ENCODE results near the gene PTPN1.
"Not testable (repeated sequence)": the region's sequence is repeated elsewhere in the genome, so short reads cannot be mapped to it uniquely, and the experiment has no call there.

Gene PTPN1

DNA sequence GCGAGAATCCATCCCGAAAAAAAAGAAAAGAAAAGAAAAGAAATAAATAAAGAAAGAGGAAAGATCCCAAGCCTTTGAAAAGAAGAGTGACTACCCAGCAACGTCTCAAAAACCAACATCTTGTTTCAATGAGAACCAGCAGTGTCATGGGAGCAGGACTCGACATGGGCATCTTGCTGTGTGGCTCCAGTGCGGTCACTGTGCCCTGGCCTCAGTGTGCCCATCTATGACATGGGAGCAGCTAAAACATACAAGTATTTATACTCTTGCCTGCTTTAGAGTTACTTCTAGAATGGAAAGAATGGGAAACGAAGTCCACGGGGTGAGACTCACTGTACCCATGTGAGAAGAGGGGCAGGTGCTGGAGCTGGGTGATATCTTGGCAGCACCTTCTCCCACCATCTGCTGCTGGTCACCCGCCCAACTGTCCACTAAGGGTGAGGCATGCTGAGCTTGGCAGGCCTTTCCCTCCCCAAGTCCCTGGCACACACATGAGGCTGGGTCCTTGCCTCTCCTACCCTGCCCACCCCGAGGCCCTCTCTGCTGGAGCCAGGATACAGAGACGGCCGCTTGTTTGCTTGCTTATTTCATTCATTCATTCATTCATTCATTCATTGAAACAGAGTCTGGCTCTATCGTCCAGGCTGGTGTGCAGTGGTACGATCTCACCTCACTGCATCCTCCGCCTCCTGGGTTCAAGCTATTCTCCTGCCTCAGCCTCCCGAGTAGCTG, 103.4 kb downstream of the PTPN1 start:
- no peak for DNase-seq

DNA sequence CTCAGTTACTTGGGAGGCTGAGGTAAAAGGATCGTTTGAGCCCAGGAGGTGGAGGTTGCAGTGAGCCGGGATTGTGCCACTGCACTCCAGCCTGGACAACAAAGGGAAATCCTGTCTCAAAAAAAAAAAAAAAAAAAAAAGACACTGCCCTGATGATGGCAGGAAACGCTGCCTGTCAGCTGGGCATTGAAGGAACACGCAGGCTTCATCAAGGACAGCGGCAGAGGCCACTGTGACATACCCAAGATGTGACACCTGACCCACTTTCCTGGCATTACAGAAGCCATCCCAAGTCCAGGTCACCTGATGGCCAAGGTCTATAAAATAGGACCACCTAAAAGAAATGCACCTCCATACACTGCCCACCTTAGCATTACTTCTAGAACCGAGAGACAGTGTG, 105.2 kb downstream of the PTPN1 start:
- no peak for DNase-seq

DNA sequence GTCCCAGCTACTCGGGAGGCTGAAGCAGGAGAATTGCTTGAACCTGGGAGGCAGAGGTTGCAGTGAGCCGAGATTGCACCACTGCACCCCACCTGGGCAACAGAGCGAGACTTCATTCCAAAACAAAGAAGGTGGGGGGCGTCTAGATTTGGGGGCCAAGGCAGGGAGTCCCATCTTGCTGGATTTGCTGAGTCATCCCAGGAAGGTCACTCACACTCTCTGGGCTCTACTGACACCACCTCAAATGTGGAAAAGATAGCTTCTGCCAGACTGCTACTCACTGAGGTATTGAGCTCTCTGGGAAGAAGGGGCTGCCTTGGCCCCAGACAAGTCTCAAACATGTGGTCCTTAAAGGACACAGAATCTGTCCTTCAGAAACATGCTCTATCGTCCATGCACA, 106.8 kb downstream of the PTPN1 start:
- DNase-seq, result no peak

DNA sequence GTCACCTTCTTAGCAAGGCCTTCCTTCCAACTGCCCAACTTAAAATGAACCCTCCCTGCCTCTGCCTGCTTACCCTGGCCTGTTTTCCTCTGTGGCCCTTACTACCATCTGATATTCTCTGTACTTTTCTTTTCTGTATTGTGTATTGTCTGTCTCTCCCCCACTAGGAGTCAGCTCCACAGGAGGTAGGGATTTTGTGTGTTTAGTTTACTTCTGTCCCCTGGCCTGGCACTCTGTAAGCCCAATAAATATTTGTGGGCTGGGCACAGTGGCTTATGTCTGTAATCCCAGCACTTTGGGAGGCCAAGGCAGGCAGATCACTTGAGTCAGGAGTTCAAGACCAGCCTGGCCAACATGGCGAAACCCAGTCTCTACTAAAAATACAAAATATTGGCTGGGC, 108.4 kb downstream of the PTPN1 start:
- DNase-seq, result no peak

DNA sequence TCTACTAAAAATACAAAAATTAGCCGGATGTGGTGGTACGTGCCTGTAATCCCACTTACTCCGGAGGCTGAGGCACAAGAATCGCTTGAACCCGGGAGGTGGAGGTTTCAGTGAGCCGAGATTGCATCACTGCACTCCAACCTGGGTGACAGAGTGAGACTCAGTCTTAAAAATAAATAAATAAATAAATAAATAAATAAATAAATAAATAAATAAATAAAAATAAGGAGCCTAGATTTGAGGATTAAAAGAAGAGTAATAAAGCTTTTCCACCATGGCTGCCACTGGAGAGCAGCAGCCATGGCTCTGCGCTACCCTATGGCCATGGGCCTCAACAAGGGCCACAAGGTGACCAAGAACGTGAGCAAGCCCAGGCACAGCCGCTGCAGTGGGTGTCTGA, 110.3 kb downstream of the PTPN1 start:
- DNase-seq, result not testable (repeated sequence)

DNA sequence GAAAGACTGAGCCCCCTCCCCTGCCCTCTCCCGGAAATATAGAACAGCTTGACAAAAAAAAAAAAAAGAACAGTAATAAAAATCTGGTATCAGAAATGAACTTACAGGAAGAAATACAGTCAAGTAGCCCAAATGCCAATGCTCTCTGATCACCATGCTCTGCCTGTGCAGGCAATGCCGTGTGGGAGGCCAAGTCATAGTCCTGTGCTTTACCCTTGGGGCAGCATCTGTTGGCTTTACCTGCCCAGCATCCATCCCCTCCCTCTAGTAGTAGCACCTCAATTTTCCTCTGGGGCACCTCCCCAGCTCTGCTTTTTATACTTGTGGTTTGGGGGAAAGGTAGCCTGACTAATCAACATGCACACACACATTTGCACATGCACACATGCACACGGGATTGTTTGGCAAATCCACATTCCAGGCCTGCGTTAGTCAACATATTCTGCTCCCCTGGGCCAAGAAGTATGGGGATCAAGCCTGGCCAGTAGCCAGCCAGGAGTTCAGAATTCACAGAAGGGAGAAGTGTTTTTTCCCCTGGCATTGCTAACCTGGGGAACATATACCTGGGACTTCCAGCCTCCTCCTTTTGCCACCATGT, 111.0 kb downstream of the PTPN1 start:
- DNase-seq, result no peak

DNA sequence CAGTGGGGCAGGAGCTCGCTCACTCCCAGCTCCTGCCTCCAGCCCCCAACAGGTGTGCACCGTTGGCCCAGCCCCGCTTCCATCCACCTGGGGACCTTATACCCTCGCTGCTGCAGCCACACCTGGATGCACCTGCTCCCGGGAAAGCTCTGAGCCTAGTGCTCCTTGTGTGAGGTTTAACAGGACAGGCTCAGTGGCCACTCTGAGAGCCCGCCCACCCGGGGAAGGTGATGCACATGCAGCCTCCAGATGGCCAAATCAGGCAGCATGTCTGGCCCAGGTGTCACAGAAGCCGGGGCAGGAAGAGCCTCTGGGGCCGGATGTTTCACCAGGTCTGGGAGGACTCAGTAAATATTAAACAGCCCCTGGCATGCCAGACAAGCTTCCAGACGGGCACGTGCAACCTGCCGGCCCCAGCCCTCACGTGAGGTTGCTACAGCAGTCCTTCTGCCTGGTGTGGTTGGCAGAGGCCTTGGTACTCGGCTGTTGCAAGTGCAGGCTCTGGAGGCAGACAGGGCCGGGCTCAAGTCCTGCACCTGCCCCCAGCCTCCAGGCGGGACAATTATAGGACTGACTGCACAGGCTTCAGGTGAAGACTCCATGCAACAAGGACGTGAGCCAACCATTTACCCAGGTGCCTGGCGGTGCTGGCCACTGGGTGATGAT, 114.3 kb downstream of the PTPN1 start:
- no peak for DNase-seq

DNA sequence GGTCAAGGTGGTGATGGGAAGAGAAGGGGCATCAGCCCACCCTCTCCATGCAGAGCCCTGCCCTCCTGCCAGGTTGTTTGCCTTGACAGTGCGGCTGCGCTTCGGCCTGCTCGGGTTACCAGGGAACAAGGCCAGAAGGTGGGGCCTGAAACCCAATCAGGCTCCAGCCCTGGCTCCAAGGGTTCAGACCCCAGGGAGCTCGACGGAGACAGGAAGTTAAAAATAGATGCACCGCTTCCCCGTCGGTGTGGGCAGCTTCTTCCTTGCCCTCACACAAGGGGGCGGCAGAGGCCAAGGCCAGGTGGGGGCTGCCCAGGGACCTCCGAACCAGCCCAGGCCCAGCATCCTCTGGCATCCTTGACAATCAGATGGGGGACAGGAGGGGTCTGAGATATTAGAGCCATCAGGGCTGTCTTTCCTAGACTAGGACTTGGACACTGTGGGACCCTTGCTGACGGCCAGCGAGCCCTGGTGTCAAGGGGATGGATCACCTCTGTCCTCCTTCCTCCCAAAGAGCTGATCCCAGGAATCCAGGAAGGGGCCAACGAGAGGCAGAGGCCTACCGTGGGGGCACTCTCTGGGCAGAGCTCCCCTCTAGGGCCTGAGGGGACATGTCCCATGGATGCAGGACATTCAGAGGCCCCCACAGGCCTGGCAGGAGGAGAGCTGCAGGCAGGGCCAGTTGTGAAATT, 115.9 kb downstream of the PTPN1 start:
- peak in 1 of 5 experiments; percentile 15 for DNase-seq

DNA sequence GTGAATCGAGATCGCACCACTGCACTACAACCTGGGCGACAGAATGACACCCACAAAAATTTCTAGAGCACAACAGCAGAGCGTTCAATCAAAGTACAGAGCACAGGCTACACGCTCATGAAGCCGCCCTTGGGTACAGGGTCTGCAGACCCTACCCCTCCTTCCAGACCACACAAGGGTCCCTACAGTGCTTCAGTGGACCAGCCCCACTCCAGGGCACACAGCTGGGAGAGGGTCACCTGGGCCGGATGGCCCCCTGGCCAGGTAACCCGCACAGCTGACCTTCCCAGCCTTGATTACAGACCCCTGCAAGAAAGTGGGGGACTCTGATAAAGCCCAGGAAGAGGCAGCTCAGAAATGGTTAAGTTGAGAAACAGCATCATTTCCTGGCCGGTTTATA, 117.6 kb downstream of the PTPN1 start:
- no peak for DNase-seq

DNA sequence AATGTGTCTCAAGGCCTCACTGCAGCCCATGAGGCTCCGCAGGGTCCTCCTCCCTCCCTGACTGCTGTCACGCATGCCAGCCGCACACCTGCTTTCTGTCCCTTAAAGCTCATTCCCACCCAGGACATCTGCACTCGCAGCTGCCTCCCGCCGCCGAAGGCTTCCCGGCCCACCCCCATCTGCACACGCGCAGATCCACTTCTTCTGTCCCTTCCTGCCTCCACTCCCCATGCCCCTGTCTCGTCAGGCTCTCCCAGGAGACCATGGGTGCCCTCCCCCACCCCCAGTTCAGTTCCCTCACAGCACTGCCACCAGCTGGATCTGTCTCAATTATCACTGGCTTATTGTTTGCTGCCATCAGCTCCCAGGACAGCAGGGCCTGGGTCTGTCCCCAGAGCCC, 118.1 kb downstream of the PTPN1 start:
- DNase-seq, result no peak

DNA sequence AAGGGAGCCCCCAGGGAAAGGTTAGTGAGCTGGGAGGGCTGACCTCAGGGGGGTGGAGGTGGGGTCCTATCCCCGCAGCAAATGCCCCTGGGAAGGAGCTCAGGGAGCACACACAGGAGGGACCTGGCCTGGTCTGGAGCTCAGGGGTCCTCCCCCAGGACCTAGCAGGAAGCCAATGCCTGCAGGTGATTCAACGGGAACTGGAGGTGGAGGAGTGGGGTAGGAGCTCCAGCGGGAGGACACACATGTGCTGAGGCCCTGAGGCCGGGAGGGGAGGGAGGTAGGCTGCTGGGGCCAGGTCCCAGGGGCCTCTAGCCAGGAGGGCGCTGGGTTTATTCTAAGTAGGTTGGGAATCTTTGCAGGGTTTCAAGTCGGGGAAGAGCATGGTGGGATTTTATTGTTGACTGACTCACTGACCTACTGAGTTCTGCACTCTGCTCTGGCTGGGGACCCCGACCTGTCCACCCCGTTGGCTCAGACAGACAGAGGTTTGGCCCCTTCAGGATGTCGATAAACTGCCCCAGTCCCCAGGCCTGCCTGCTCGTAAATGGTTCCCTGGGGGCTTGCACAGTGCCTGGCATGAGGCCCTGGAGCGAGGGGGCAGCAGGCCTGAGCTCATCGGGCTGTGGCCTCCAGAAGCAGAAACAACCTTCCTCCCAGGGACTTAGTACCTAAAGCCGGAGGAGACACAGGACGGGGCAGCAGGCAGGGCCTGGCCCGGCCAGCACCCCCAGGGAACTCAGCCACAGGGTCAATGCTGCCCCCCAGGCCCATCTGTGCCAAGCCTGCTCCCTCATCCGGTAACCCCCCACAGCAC, 118.9 kb downstream of the PTPN1 start:
- no peak for DNase-seq

DNA sequence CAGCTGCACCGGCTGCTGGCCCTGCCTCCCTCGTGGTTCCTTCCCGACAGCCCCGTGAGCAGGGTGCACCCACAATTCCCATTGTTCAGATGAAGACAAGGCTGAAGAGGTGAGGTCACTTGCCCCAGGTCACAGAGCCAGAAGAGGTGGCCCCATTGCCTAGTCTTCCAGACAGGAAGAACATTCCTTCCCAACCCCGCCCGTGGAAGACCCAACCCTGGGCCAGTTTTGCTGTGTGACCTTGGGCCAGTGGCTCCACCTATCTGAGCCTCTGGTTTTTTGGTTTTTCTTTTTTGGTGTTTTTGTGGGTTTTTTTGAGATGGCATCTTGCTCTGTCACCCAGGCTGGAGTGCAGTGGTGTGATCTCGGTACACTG, 119.5 kb downstream of the PTPN1 start:
- DNase-seq, result no peak

DNA sequence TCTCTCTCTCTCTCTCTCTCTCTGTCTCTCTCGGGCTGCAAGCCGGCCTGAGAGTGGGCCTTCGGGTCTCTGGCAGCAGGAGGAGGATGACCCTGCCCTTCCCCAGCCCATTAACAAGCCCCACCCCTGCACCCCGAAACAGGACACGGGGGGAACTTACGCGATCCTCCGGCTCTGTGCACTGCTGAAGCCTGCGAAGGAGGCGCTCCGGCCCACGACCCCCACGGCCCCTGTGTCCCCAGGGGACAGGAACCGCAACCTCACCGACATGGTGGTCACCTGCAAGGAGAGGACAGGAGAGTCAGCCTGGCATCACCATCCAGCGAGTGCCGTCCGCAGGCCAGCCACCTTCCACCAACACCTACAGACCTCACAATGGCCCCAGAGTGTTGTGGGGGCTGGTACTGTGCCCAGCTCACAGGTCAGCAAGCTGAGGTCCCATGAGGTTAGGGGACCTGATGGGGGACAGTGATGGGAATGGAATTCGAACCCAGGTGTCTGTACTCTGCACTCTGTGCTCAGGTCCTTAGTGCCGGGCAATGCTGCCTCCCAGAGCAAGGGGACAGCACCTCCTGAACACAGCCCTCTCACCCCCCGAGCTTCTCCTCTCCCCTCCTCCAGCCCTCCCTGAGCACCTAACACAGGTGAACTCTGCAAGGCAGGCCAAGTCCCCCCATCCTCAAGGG, 120.5 kb downstream of the PTPN1 start:
- no peak for DNase-seq

DNA sequence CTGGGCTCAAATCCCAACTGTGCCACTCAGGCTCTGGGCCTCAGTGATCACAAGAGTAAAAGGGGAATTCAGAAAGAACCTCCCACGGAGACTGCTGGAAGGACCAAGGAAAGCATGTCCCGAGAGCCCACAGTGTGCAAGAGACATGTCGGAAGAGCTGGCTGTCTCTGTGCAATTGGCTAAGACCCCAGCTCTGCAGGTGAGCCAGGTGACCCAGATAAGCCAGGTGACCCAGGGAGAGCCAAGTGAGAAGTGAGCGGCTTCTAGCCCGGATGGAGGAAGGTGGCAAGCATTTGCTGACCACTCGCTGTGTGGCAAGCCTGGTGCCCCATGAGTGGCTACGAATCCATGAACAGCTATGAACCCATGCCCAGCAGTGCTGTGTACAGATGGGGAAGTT, 122.1 kb downstream of the PTPN1 start:
- DNase-seq, result no peak

DNA sequence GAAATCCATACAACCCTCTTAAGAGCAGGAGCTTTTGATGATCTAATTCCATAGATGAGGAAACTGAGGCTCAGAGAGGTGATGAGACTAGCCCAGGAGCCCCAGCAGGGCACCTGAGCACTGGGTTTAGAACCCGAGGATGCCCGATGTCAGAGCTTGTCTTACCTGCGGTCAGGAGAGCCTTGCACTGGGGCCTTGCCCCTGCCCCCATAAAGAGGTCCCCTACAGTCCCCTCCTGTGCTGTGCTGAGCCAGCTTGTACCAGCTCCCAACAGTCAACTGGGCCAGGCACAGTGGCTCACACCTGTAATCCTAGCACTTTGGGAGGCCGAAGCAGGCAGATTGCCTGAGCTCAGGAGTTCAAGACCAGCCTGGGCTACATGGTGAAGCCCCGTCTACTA, 122.5 kb downstream of the PTPN1 start:
- no peak for DNase-seq

DNA sequence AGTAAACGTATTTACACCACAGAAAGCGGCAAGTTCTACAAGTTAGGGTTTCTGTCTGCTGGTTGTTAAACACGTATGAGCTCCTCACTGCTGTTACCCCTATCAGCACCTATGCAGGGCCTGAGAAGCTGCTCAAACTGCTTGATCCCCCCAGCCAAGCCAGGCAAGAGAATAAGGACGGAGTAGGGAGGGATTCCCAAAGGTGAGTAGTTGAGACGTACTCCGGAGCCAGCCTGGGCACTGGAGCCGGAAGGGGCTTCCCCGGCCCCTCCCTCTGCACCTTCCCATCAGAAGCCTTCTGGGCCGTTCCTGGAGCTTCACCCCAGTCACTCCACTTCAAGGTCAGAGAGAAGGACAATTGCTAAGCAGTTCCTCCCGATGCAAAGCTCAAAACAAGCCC, 123.2 kb downstream of the PTPN1 start:
- no peak for DNase-seq

DNA sequence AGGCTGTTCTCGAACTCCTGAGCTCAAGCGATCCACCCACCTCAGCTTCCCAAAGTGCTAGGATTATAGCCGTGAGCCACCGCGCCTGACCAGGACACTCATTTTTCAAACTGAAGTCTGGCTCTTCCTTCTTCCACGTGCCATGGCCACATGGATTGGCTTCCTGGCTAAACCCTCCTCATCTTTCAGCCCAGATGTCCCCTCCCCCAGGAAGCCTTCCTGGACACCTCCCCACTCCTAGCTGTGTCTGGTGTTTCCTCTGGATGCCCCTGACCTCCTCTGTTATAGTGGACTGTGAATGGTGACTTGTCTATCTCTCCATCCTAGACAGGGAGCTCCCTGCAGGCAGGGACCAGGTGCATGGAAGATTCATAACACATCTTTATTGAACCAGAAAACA, 124.0 kb downstream of the PTPN1 start:
- DNase-seq, result no peak
